Activated CD8-positive, alpha-beta T cell treated with anti-CD3 and anti-CD28 coated beads for 36 hours (primary cell): ENCODE measurements around the gene RIC3. TPM values are rescaled to one million over a fixed set of nuclear protein-coding genes. Genes with fewer than 3 reads are reported as not detected.

ENCODE experiments used
- ATAC-seq: fragments of 200-7000 bp; cut with Tn5 transposase; one replicate; pipeline ENCODE4 v1.10.0; 2021; ENCODE audit warnings: mild to moderate bottlenecking, moderate library complexity
- CTCF ChIA-PET: fragments of 350-600 bp; sonication (Branson Sonifier 250); formaldehyde crosslinking; loops from one replicate; lab custom pipeline; 2021; ENCODE audit warnings: antibody characterized with exemption; lab: Charles Lee
- POLR2A ChIA-PET: fragments of 350-600 bp; sonication (Branson Sonifier 250); formaldehyde crosslinking; loops from one replicate; lab custom pipeline; 2021; ENCODE audit warnings: antibody characterized with exemption; lab: Charles Lee
- DNase-seq: peaks from one replicate; pipeline ENCODE4 v3.0.0-alpha.2; 2020
- H3K27ac Mint-ChIP-seq: one replicate; pipeline ENCODE4 v1.8.0; 2021; ENCODE audit warnings: mild to moderate bottlenecking, mixed read lengths
- H3K27me3 Mint-ChIP-seq: one replicate; pipeline ENCODE4 v1.8.0; 2021; ENCODE audit warnings: mixed read lengths
- H3K36me3 Mint-ChIP-seq: one replicate; pipeline ENCODE4 v1.8.0; 2021; ENCODE audit warnings: low read depth, mixed read lengths
- H3K4me1 Mint-ChIP-seq: one replicate; pipeline ENCODE4 v1.8.0; 2021; ENCODE audit warnings: low read depth, mixed read lengths
- H3K4me3 Mint-ChIP-seq: one replicate; pipeline ENCODE4 v1.8.0; 2021; ENCODE audit warnings: mild to moderate bottlenecking, moderate library complexity, mixed read lengths
- H3K9me3 Mint-ChIP-seq: one replicate; pipeline ENCODE4 v1.8.0; 2021; ENCODE audit warnings: mixed read lengths
- CTCF ChIP-seq: fragments of 200-600 bp; IDR thresholded peaks from one replicate; pipeline ENCODE4 v1.8.0; 2022; ENCODE audit warnings: antibody characterized with exemption, mild to moderate bottlenecking
- intact Hi-C: fragments of 100-400 bp; cut with micrococcal nuclease; formaldehyde crosslinking; loops from one replicate; pipeline ENCODE4 v1.10.0; 2022
- total RNA-seq, 2 experiments: library from RNA; stranded (reverse); gene quantifications; one replicate each; pipeline ENCODE4 v1.2.3, GENCODE V29; 2021

Gene RIC3
- total RNA-seq, 2 experiments from 2014 or later, result 7.6 to 7.7 TPM

GRCh38 chr11:8061555-8062428 is 107.0 kb downstream of the RIC3 start:
- no peaks in the 10 kb centered on the region for H3K4me1 Mint-ChIP-seq
- ChIA-PET CTCF (interaction anchor here (1.3 to 1.6 kb wide), 2 partner anchors 11 to 28 kb away, joined by 3 to 5 read pairs; no protein-coding TSS in a partner anchor), POLR2A (no interaction called here)
- intact Hi-C loops, result no loop called here
- H3K27me3 Mint-ChIP-seq, result no peaks in the 10 kb centered on the region
- no peak for DNase-seq
- no peaks in the 10 kb centered on the region for H3K9me3 Mint-ChIP-seq
- no peak overlapping the region for H3K4me3 Mint-ChIP-seq
- no peak for ATAC-seq
- H3K27ac Mint-ChIP-seq, result no peak overlapping the region
- TF ChIP-seq CTCF, result no peak
- H3K36me3 Mint-ChIP-seq, result no peaks in the 10 kb centered on the region

- no peaks in the 10 kb centered on the region for H3K9me3 Mint-ChIP-seq
- H3K27me3 Mint-ChIP-seq, result no peaks in the 10 kb centered on the region
- ATAC-seq (peak; percentile 30), DNase-seq (no peak)
- POLR2A ChIA-PET, result no interaction called here
- CTCF ChIA-PET, result interaction anchor here (1.3 to 1.6 kb wide), 2 partner anchors 10 to 27 kb away, joined by 3 to 5 read pairs; no protein-coding TSS in a partner anchor
- H3K4me1 Mint-ChIP-seq, result peaks cover 7% of the 10 kb centered on the region
- intact Hi-C loops, result no loop called here
- no peaks in the 10 kb centered on the region for H3K36me3 Mint-ChIP-seq
- no peak for TF ChIP-seq CTCF
- no peak overlapping the region for H3K27ac Mint-ChIP-seq
- H3K4me3 Mint-ChIP-seq, result no peak overlapping the region
Measured at GRCh38 chr11:8060801-8061554, 107.8 kb downstream of the RIC3 start.

DNA sequence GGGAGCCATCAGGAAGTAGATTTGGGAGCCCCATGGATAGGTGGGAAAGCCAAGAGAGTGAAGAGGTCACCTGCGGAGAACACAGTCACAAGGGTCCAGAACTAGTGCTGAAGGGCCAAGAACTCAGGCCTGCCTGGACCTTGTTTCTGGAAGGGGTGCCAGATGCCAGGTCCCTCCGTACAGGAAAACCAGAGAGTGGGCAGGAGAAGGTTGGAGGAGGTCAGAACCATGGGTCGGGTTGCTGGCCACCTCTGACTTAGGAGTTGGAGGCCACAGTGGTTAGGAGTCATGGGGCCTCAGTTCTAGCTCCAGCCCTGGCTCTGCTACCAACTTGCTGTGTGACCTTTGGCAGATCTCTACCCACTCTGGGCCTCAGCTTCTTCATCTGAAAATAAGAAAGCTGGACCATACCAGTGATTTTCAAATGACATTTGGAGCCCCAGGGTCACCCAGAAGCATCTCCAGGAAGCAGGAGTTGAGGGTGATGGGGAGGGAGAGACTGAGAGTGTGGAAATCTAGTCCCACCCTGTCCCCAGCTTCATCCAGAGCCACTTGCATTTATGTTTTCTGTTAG is 108.6 kb downstream of the RIC3 start:
- Mint-ChIP-seq H3K9me3 (no peaks in the 10 kb centered on the region), H3K36me3 (no peaks in the 10 kb centered on the region), H3K4me3 (no peak overlapping the region), H3K27ac (no peak overlapping the region), H3K27me3 (no peaks in the 10 kb centered on the region), H3K4me1 (peaks cover 7% of the 10 kb centered on the region)
- intact Hi-C loops, result no loop called here
- ChIA-PET CTCF (interaction anchor here (1.5 to 1.6 kb wide), 2 partner anchors 9 to 39 kb away, joined by 3 to 5 read pairs; no protein-coding TSS in a partner anchor), POLR2A (no interaction called here)
- no peak for TF ChIP-seq CTCF
- no peak for ATAC-seq
- DNase-seq, result no peak

GRCh38 chr11:8059571-8060011 is 109.2 kb downstream of the RIC3 start:
- Mint-ChIP-seq H3K9me3 (no peaks in the 10 kb centered on the region), H3K36me3 (no peaks in the 10 kb centered on the region), H3K27ac (no peak overlapping the region), H3K4me3 (no peak overlapping the region), H3K4me1 (peaks cover 7% of the 10 kb centered on the region), H3K27me3 (no peaks in the 10 kb centered on the region)
- no peak for TF ChIP-seq CTCF
- DNase-seq (no peak), ATAC-seq (no peak)
- CTCF ChIA-PET, result interaction anchor here (1.5 kb wide), 1 partner anchor 40 kb away, joined by 3 read pairs; no protein-coding TSS in a partner anchor
- intact Hi-C loops, result no loop called here
- POLR2A ChIA-PET, result no interaction called here
